ENCODE data around the gene ADGRG3.

- TF ChIP-seq EZH2 (IDR thresholded peaks at IDR 0.05; ENCODE audit: borderline replicate concordance, low read depth, low read length, severe bottlenecking): no peak
- TF ChIP-seq CTCF (IDR thresholded peaks at IDR 0.05; ENCODE audit: borderline replicate concordance, extremely low read depth, low read length, poor library complexity, severe bottlenecking): no peak
Observed at GRCh38 chr16:57713596-57713995, 45.5 kb downstream of the ADGRG3 start.
